Panc1 (cell line): ENCODE results near the gene SLC9A4. TPM values are rescaled to one million over a fixed set of nuclear protein-coding genes. Genes with fewer than 3 reads are reported as not detected.

Experiments
- ATAC-seq: fragments of 200-7000 bp; cut with Tn5 transposase; 2 replicates; pipeline ENCODE4 v1.9.1; 2020; ENCODE audit warnings: mild to moderate bottlenecking, moderate library complexity
- BruUV-seq: library from RNA; stranded (reverse); fragments of 400-500 nt; replicated peaks from 2 replicates; lab custom pipeline; 2021; lab: Mats Ljungman, UMichigan
- CTCF ChIA-PET: fragments of 300-600 bp; sonication (Branson Sonifier 250); formaldehyde crosslinking; loops from one replicate; lab custom pipeline; 2022; ENCODE audit warnings: antibody characterized with exemption; lab: Charles Lee
- POLR2A ChIA-PET: fragments of 300-600 bp; sonication (Branson Sonifier 250); formaldehyde crosslinking; loops from one replicate; lab custom pipeline; 2022; ENCODE audit warnings: antibody characterized with exemption; lab: Charles Lee
- DNase-seq: peaks from one replicate; pipeline ENCODE4 v3.0.0-alpha.2; 2010; ENCODE audit warnings: low read depth, low spot score
- H3K27ac ChIP-seq: 2 replicates; pipeline ENCODE4 v1.5.1; 2011; ENCODE audit warnings: mild to moderate bottlenecking, low read length, inconsistent platforms
- H3K27me3 ChIP-seq: fragments of 200-500 bp; sonication (Bioruptor generic); 2 replicates; pipeline ENCODE4 v1.6.0; 2014; ENCODE audit warnings: low read length, inconsistent platforms; ENCODE audit not compliant: control insufficient read depth, insufficient read depth
- H3K36me3 ChIP-seq: fragments of 200-500 bp; sonication (Bioruptor generic); 2 replicates; pipeline ENCODE4 v1.5.1; 2014; ENCODE audit warnings: inconsistent platforms, mild to moderate bottlenecking, low read length, moderate library complexity; ENCODE audit not compliant: control insufficient read depth, insufficient read depth
- H3K4me1 ChIP-seq: 2 replicates; pipeline ENCODE4 v1.5.1; 2011; ENCODE audit warnings: inconsistent platforms, mild to moderate bottlenecking, low read length, moderate library complexity; ENCODE audit not compliant: control insufficient read depth, insufficient read depth
- H3K4me3 ChIP-seq, 2 experiments: 2 replicates each; pipeline ENCODE4 v1.5.1; 2011 to 2012; ENCODE audit warnings: low read depth in 2 of 2, low read length in 2 of 2, mild to moderate bottlenecking in 2 of 2, inconsistent platforms in 1 of 2, moderate library complexity in 1 of 2
- H3K9me3 ChIP-seq: fragments of 200-500 bp; sonication (Bioruptor generic); 2 replicates; pipeline ENCODE4 v1.5.1; 2014; ENCODE audit warnings: low read depth, mild to moderate bottlenecking, inconsistent platforms, low read length, moderate library complexity; ENCODE audit not compliant: control insufficient read depth, insufficient read depth
- CTCF ChIP-seq: fragments of 450-650 bp; IDR thresholded peaks from 2 replicates; pipeline ENCODE4 v1.5.1; 2017; ENCODE audit warnings: mild to moderate bottlenecking
- POLR2AphosphoS5 ChIP-seq: IDR thresholded peaks from 2 replicates; pipeline ENCODE4 v1.6.1; 2012; ENCODE audit warnings: mild to moderate bottlenecking, low read depth, low read length, moderate library complexity
- REST ChIP-seq, 2 experiments: IDR thresholded peaks; 2 replicates each; pipeline ENCODE4 v1.6.1; 2011 to 2012; ENCODE audit warnings: low read depth in 2 of 2, control low read depth in 1 of 2, low read length in 1 of 2, mild to moderate bottlenecking in 1 of 2, moderate library complexity in 1 of 2; ENCODE audit not compliant: insufficient read depth in 1 of 2
- SIN3A ChIP-seq: IDR thresholded peaks from 2 replicates; pipeline ENCODE4 v1.6.1; 2012; ENCODE audit warnings: low read depth, mild to moderate bottlenecking, low read length, moderate library complexity, borderline replicate concordance; ENCODE audit not compliant: insufficient read depth
- TCF7L2 ChIP-seq: IDR thresholded peaks from 2 replicates; pipeline ENCODE4 v1.6.1; 2011; ENCODE audit warnings: mild to moderate bottlenecking, low read depth, low read length, inconsistent platforms
- in situ Hi-C: cut with HindIII; loops from 2 replicates; pipeline ENCODE4 v1.10.0; 2016; ENCODE audit warnings: low sequenced_read_pairs, low pct_unique_long_range_greater_than_20kb
- intact Hi-C: fragments of 100-400 bp; cut with micrococcal nuclease; formaldehyde crosslinking; loops from one replicate; pipeline ENCODE4 v1.10.0; 2022; ENCODE audit not compliant: unreplicated experiment
- total RNA-seq: library from RNA; stranded (reverse); gene quantifications from one replicate; pipeline ENCODE4 v1.2.1, GENCODE V29; 2021; ENCODE audit not compliant: unreplicated experiment

The SLC9A4 gene
- total RNA-seq, 1 experiment from 2014 or later, result not detected

GRCh38 chr2:102484310-102485061 is 11.5 kb downstream of the SLC9A4 start:
- Histone ChIP-seq H3K36me3 (no peaks in the 10 kb centered on the region), H3K27ac (no peak overlapping the region), H3K27me3 (no peaks in the 10 kb centered on the region), H3K4me3 (no peak overlapping the region), H3K4me1 (no peaks in the 10 kb centered on the region), H3K9me3 (no peaks in the 10 kb centered on the region)
- in situ Hi-C loops (no loop called here), intact Hi-C loops (no loop called here)
- DNase-seq (no peak), ATAC-seq (no peak)
- ChIA-PET POLR2A (no interaction called here), CTCF (interaction anchor here (0.7 to 1.0 kb wide), 2 partner anchors 13 to 33 kb away, joined by 3 to 5 read pairs; no protein-coding TSS in a partner anchor)
- no TSS peak for BruUV-seq
- TF ChIP-seq REST (IDR thresholded peaks at IDR 0.05; ENCODE audit: insufficient read depth in 1 of 2, low read depth in 2 of 2, low read length in 1 of 2) (no peak), SIN3A (no peak), POLR2AphosphoS5 (no peak), TCF7L2 (no peak), CTCF (no peak)

GRCh38 chr2:102485147-102485785 is 12.2 kb downstream of the SLC9A4 start:
- ChIA-PET CTCF (interaction anchor here (1.0 kb wide), 1 partner anchor 14 kb away, joined by 5 read pairs; no protein-coding TSS in a partner anchor), POLR2A (no interaction called here)
- DNase-seq (no peak), ATAC-seq (no peak)
- BruUV-seq, result no TSS peak
- TF ChIP-seq CTCF, result no peak
- TF ChIP-seq POLR2AphosphoS5, result no peak
- TF ChIP-seq SIN3A, result no peak
- intact Hi-C loops (no loop called here), in situ Hi-C loops (no loop called here)
- Histone ChIP-seq H3K27ac (no peak overlapping the region), H3K9me3 (no peaks in the 10 kb centered on the region), H3K27me3 (no peaks in the 10 kb centered on the region), H3K4me3 (no peak overlapping the region), H3K4me1 (no peaks in the 10 kb centered on the region), H3K36me3 (no peaks in the 10 kb centered on the region)
